PC-3 (cell line): Measurements from ENCODE around the gene LGALS4. TPM values are rescaled to one million over a fixed set of nuclear protein-coding genes. Genes with fewer than 3 reads are reported as not detected.

Experiments
- ATAC-seq: fragments of 200-7000 bp; cut with Tn5 transposase; 2 replicates; pipeline ENCODE4 v1.9.1; 2020; ENCODE audit warnings: mild to moderate bottlenecking, moderate library complexity
- BruUV-seq: library from RNA; stranded (reverse); fragments of 400-500 nt; replicated peaks from 2 replicates; lab custom pipeline; 2021; lab: Mats Ljungman, UMichigan
- CTCF ChIA-PET: fragments of 300-600 bp; sonication (Branson Sonifier 250); formaldehyde crosslinking; loops from one replicate; lab custom pipeline; 2022; ENCODE audit warnings: antibody characterized with exemption; lab: Charles Lee
- POLR2A ChIA-PET: fragments of 300-600 bp; sonication (Branson Sonifier 250); formaldehyde crosslinking; loops from one replicate; lab custom pipeline; 2022; ENCODE audit warnings: antibody characterized with exemption; ENCODE audit not compliant: unreplicated experiment; lab: Charles Lee
- DNase-seq: peaks from one replicate; pipeline ENCODE4 v3.0.0-alpha.2; 2015
- H2AFZ ChIP-seq: fragments of 300-600 bp; sonication (generic); 2 replicates; pipeline ENCODE4 v1.6.0; 2016; ENCODE audit warnings: antibody characterized with exemption, low read length
- H3F3A ChIP-seq: fragments of 300-600 bp; sonication (generic); one replicate; pipeline ENCODE4 v1.6.0; 2017; ENCODE audit warnings: antibody characterized with exemption, low read length, control low read depth, mild to moderate bottlenecking; ENCODE audit not compliant: unreplicated experiment
- H3K27ac ChIP-seq: fragments of 300-600 bp; sonication (generic); 2 replicates; pipeline ENCODE4 v1.5.1; 2016; ENCODE audit warnings: mild to moderate bottlenecking, low read length
- H3K27me3 ChIP-seq: fragments of 300-600 bp; sonication (generic); 2 replicates; pipeline ENCODE4 v1.6.1; 2016; ENCODE audit warnings: low read length, mixed read lengths
- H3K36me3 ChIP-seq: fragments of 300-600 bp; sonication (generic); 2 replicates; pipeline ENCODE4 v1.6.1; 2016; ENCODE audit warnings: low read depth, mixed run types, low read length, mixed read lengths
- H3K4me1 ChIP-seq: fragments of 300-600 bp; sonication (generic); 2 replicates; pipeline ENCODE4 v1.5.1; 2016; ENCODE audit warnings: low read length; ENCODE audit not compliant: insufficient read depth
- H3K4me2 ChIP-seq: fragments of 300-600 bp; sonication (generic); 2 replicates; pipeline ENCODE4 v1.6.0; 2016; ENCODE audit warnings: low read length
- H3K4me3 ChIP-seq: fragments of 300-600 bp; sonication (generic); 2 replicates; pipeline ENCODE4 v1.5.1; 2016; ENCODE audit warnings: mild to moderate bottlenecking, low read length, mixed read lengths
- H3K79me2 ChIP-seq: fragments of 300-600 bp; sonication (generic); 2 replicates; pipeline ENCODE4 v1.6.1; 2017; ENCODE audit warnings: low read length, mixed read lengths
- H3K9ac ChIP-seq: fragments of 300-600 bp; sonication (generic); 2 replicates; pipeline ENCODE4 v1.6.0; 2016; ENCODE audit warnings: mild to moderate bottlenecking, low read length
- H3K9me2 ChIP-seq: fragments of 300-600 bp; sonication (generic); replicated peaks from 2 replicates; pipeline ENCODE4 v1.6.1; 2016; ENCODE audit warnings: mixed run types, low read length, mixed read lengths
- H3K9me3 ChIP-seq: fragments of 300-600 bp; sonication (generic); 2 replicates; pipeline ENCODE4 v1.6.1; 2016; ENCODE audit warnings: low read length, mixed read lengths
- H4K20me1 ChIP-seq: fragments of 300-600 bp; sonication (generic); 2 replicates; pipeline ENCODE4 v1.6.1; 2016; ENCODE audit warnings: low read length, mixed read lengths
- CTCF ChIP-seq: fragments of 300-600 bp; sonication (generic); conservative IDR thresholded peaks from 2 replicates; pipeline ENCODE4 v1.5.1; 2017; ENCODE audit warnings: antibody characterized with exemption, low read depth, mild to moderate bottlenecking, low read length
- EZH2 ChIP-seq: fragments of 300-600 bp; sonication (generic); IDR thresholded peaks from one replicate; pipeline ENCODE4 v1.6.1; 2017; ENCODE audit warnings: antibody characterized with exemption, mild to moderate bottlenecking, low read length; ENCODE audit not compliant: unreplicated experiment
- EZH2phosphoT487 ChIP-seq: fragments of 300-600 bp; sonication (generic); IDR thresholded peaks from 2 replicates; pipeline ENCODE4 v1.6.1; 2018; ENCODE audit warnings: mild to moderate bottlenecking, antibody characterized with exemption, low read length, borderline replicate concordance
- intact Hi-C: fragments of 100-400 bp; cut with micrococcal nuclease; formaldehyde crosslinking; loops from 2 replicates; pipeline ENCODE4 v1.9.0; 2023
- total RNA-seq: library from RNA; depleted of rRNA; stranded (reverse); fragments of >200 nt; gene quantifications from 2 replicates; pipeline ENCODE4 v1.2.3, GENCODE V29; 2014

Gene LGALS4
- total RNA-seq, 1 experiment from 2014 or later, result 0.51 TPM

- ATAC-seq (no peak), DNase-seq (no peak)
- BruUV-seq, result no TSS peak
- no peak overlapping the region for H3K27ac ChIP-seq
- H3K9me2 ChIP-seq, result no peaks in the 10 kb centered on the region
- H4K20me1 ChIP-seq, result no peaks in the 10 kb centered on the region
- H3K4me2 ChIP-seq, result no peak overlapping the region
- no peaks in the 10 kb centered on the region for H3K79me2 ChIP-seq
- no peak overlapping the region for H3K9ac ChIP-seq
- no peaks in the 10 kb centered on the region for H3K4me1 ChIP-seq
- H3K27me3 ChIP-seq, result no peaks in the 10 kb centered on the region
- TF ChIP-seq CTCF (no peak), EZH2phosphoT487 (no peak), EZH2 (no peak)
- POLR2A ChIA-PET, result no interaction called here
- no peaks in the 10 kb centered on the region for H3F3A ChIP-seq
- H3K9me3 ChIP-seq, result no peaks in the 10 kb centered on the region
- no peaks in the 10 kb centered on the region for H3K36me3 ChIP-seq
- intact Hi-C loops, result no loop called here
- H3K4me3 ChIP-seq, result no peak overlapping the region
- H2AFZ ChIP-seq, result no peak overlapping the region
- CTCF ChIA-PET, result no interaction called here
Measured at GRCh38 chr19:38769635-38770211, 43.0 kb downstream of the LGALS4 start.

- H2AFZ ChIP-seq, result no peak overlapping the region
- DNase-seq (no peak), ATAC-seq (no peak)
- no peak overlapping the region for H3K4me3 ChIP-seq
- no peaks in the 10 kb centered on the region for H3F3A ChIP-seq
- H3K79me2 ChIP-seq, result no peaks in the 10 kb centered on the region
- no peaks in the 10 kb centered on the region for H3K9me2 ChIP-seq
- no peaks in the 10 kb centered on the region for H3K27me3 ChIP-seq
- no peaks in the 10 kb centered on the region for H4K20me1 ChIP-seq
- no peak for TF ChIP-seq CTCF
- TF ChIP-seq EZH2, result no peak
- no peak for TF ChIP-seq EZH2phosphoT487
- no peaks in the 10 kb centered on the region for H3K9me3 ChIP-seq
- ChIA-PET POLR2A (no interaction called here), CTCF (no interaction called here)
- BruUV-seq, result no TSS peak
- intact Hi-C loops, result no loop called here
- no peaks in the 10 kb centered on the region for H3K36me3 ChIP-seq
- no peaks in the 10 kb centered on the region for H3K4me1 ChIP-seq
- H3K9ac ChIP-seq, result no peak overlapping the region
- no peak overlapping the region for H3K4me2 ChIP-seq
- no peak overlapping the region for H3K27ac ChIP-seq
Measured at GRCh38 chr19:38766276-38767047, 46.3 kb downstream of the LGALS4 start.

DNA sequence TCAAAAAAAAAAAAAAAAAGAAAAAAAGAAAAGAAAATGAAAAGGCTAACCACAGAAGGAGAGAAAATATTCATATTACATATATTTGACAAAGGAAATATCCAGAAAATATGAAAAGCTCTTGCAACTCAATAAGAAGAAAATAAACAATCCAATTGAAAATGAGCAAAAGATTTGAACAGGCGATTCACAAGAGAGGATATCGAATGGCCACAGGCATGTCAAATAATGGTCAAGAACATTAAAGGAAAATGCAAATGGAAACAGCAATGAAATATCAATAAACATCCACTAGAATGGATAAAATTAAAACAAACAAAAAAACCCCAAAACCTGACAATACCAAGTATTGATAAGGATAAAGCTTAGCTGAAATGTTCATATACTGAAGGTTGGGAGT lies 47.5 kb downstream of the LGALS4 start:
- TF ChIP-seq EZH2phosphoT487 (no peak), CTCF (no peak), EZH2 (no peak)
- Histone ChIP-seq H3K4me2 (no peak overlapping the region), H3K9me3 (no peaks in the 10 kb centered on the region), H3K27ac (no peak overlapping the region), H4K20me1 (no peaks in the 10 kb centered on the region), H2AFZ (no peak overlapping the region), H3K79me2 (no peaks in the 10 kb centered on the region), H3K4me3 (no peak overlapping the region), H3F3A (no peaks in the 10 kb centered on the region), H3K27me3 (no peaks in the 10 kb centered on the region), H3K9me2 (no peaks in the 10 kb centered on the region), H3K4me1 (no peaks in the 10 kb centered on the region), H3K36me3 (no peaks in the 10 kb centered on the region), H3K9ac (no peak overlapping the region)
- CTCF ChIA-PET, result interaction anchor here (0.7 kb wide), 1 partner anchor 72 kb away, joined by 3 read pairs; no protein-coding TSS in a partner anchor
- intact Hi-C loops, result no loop called here
- POLR2A ChIA-PET, result interaction anchor here (0.7 kb wide), 1 partner anchor 39 kb away, joined by 3 read pairs; no protein-coding TSS in a partner anchor
- no peak for DNase-seq
- no peak for ATAC-seq
- no TSS peak for BruUV-seq
